ENCODE measurements around the gene CYBRD1.

The CYBRD1 gene

DNA sequence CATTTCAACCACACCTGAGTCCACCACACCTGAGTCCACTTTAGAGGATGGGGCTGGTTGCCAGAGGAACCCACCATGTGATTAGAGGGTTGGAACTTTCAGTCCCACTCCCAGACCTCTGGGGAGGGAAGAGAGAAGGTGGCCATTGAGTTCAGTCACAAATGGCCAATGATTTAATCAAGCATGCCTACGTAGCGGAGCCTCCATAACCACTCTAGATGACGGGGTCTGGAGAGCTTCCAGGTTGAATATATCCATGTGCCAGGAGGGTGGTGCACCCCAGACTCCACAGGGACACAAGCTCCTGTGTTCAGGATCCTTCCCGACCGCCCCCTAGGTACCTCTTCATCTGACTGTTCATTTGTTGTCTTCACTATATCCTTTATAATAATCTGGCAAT, 53.3 kb downstream of the CYBRD1 start:
- TF ChIP-seq, protein P1, sequence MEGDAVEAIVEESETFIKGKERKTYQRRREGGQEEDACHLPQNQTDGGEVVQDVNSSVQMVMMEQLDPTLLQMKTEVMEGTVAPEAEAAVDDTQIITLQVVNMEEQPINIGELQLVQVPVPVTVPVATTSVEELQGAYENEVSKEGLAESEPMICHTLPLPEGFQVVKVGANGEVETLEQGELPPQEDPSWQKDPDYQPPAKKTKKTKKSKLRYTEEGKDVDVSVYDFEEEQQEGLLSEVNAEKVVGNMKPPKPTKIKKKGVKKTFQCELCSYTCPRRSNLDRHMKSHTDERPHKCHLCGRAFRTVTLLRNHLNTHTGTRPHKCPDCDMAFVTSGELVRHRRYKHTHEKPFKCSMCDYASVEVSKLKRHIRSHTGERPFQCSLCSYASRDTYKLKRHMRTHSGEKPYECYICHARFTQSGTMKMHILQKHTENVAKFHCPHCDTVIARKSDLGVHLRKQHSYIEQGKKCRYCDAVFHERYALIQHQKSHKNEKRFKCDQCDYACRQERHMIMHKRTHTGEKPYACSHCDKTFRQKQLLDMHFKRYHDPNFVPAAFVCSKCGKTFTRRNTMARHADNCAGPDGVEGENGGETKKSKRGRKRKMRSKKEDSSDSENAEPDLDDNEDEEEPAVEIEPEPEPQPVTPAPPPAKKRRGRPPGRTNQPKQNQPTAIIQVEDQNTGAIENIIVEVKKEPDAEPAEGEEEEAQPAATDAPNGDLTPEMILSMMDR (IDR thresholded peaks at IDR 0.05; ENCODE audit: low read depth, low read length, missing control alignments) = no peak
- no peak overlapping the region for H3K4me3 ChIP-seq (replicated peaks; ENCODE audit: low read depth, low read length)
- DNase-seq (ENCODE audit: extremely low read depth, low read depth) = no peak

DNA sequence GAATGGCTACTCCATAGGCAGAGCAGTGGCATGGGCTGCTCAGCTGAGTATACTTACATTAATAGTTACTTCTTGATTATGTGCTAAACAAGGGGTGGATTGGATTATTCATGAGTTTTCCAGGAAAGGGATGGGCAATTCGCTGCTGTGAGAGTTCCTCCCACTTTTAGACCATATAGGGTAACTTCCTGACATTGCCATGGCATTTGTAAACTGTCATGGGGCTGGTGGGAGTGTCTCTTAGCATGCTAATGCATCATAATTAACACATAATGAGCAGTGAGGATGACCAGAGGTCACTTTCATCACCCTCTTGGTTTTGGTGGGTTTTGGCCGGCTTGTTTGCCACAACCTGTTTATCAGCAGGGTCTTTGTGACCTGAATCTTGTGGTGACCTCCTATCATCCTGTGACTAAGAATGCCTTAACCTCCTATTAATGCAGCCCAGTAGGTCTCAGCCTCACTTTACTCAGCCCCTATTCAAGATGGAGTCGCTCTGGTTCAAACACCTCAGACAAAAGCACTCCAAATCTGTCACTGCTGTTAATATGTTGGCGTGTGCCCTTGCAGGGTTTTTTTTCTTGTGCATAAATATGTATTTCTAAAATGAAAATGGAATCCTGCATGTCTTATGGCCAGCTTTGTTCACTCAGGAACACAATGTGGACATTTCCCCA, 56.0 kb downstream of the CYBRD1 start:
- no peak for DNase-seq (ENCODE audit: extremely low read depth, low read depth)
- no peak overlapping the region for H3K4me3 ChIP-seq (replicated peaks; ENCODE audit: low read depth, low read length)
- TF ChIP-seq, protein P1 (IDR thresholded peaks at IDR 0.05; ENCODE audit: low read depth, low read length, missing control alignments) = no peak

DNA sequence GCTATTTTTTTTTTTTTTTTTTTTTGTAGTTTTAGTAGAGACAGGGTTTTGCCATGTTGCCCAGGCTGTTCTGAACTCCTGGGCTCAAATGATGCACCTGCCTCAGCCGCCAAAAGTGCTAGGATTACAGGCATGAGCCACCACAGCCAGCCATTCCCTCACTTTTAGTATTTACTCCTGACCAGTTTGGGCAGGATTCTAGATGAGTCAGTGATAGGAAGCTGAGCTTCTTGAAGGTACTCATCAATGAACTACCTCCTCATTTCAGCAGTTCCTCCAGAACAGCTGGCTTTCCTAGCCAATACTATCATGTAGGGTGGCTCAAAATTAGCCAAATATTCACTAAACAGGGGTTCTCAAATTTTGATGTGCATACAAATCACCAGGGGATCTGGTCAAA, 57.2 kb downstream of the CYBRD1 start:
- TF ChIP-seq, protein P1 (IDR thresholded peaks at IDR 0.05; ENCODE audit: low read depth, low read length, missing control alignments) = no peak

DNA sequence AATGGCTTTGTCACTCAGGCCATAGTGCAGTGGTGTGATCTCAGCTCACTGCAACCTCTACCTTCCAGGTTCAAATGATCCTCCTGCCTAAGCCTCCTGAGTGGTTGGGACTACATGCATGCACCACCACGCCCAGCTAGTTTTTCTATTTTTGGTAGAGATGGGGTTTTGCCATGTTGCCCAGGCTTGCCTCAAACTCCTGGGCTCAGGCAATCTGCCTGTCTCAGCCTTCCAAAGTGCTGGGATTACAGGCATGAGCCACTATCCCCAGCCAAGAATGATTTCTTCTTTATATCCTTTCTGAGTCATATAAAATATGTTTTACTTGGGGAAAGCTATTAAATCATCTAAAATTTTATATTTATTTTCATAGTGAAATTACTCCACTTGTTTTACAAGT, 61.3 kb downstream of the CYBRD1 start:
- no peak for DNase-seq (ENCODE audit: extremely low read depth, low read depth)
- H3K4me3 ChIP-seq (replicated peaks; ENCODE audit: low read depth, low read length) = no peak overlapping the region
- TF ChIP-seq, protein P1 (IDR thresholded peaks at IDR 0.05; ENCODE audit: low read depth, low read length, missing control alignments) = no peak

More for the DNA sequence above, 57.2 kb downstream of the CYBRD1 start:
- no peak for DNase-seq (ENCODE audit: extremely low read depth, low read depth)
- no peak overlapping the region for H3K4me3 ChIP-seq (replicated peaks; ENCODE audit: low read depth, low read length)

DNA sequence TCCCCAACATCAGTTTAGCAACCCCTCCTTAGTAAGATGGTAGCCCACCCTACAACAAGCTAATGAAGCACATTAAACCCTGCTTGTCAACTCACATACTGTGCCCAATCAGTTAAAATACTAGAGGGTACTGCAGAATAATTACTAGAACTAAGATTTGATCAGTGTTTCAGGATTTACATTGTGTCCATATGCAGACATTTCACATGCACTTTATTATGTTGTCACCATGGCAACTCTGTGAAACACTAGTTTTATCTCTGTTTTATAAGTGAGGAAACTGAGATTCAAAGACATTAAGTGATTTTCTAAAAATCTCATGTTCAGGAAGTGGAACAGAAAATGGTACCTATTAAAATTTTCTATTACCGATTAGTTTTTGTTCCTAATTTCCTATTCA, 61.7 kb downstream of the CYBRD1 start:
- TF ChIP-seq, protein P1 (IDR thresholded peaks at IDR 0.05; ENCODE audit: low read depth, low read length, missing control alignments) = no peak
- no peak overlapping the region for H3K4me3 ChIP-seq (replicated peaks; ENCODE audit: low read depth, low read length)
- no peak for DNase-seq (ENCODE audit: extremely low read depth, low read depth)

DNA sequence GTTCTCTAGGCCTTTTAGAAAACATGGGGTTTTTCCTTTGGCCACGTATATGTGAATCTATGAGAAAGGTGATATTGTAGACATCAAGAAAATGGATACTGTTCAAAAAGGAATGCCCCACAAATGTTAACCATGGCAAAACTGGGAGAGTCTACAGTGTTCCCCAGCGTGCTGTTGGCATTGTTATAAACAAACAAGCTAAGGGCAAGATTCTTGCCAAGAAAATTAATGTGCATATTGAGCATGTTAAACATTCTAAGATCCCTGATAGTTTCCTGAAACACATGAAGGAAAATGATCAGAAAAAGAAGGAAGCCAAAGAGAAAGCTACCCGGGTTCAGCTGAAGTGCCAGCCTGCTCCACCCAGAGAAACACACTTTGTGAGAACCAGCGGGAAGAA, 64.9 kb downstream of the CYBRD1 start:
- H3K4me3 ChIP-seq (replicated peaks; ENCODE audit: low read depth, low read length) = no peak overlapping the region
- no peak for DNase-seq (ENCODE audit: extremely low read depth, low read depth)
- TF ChIP-seq, protein P1 (IDR thresholded peaks at IDR 0.05; ENCODE audit: low read depth, low read length, missing control alignments) = no peak

DNA sequence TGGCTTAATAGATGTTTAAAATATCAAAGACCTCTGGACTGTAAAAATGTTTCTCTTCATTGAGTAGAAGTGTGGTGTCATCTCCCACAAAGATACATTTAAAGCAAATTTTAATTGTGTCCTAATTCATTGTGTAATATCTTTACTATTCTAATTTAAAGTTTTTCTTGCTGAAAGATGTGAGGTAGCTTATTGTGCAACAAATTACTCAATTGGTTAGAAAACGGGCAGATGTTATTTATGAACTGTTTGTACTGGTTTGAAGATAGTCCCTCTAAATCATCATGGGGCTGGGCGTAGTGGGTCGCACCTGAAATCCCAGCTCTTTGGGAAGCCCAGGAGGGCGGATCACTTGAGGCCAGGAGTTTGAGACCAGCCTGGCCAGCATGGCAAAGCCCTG, 65.3 kb downstream of the CYBRD1 start:
- TF ChIP-seq, protein P1 (IDR thresholded peaks at IDR 0.05; ENCODE audit: low read depth, low read length, missing control alignments) = no peak
- no peak for DNase-seq (ENCODE audit: extremely low read depth, low read depth)

More for the DNA sequence above, 65.3 kb downstream of the CYBRD1 start:
- no peak overlapping the region for H3K4me3 ChIP-seq (replicated peaks; ENCODE audit: low read depth, low read length)
